GM21786 (cell line): ENCODE results near the gene TEX261.

Experiments used
- ATAC-seq: cut with Tn5 transposase; IDR thresholded peaks from one replicate; pipeline ENCODE4 v1.9.1; 2021; ENCODE audit not compliant: unreplicated experiment

Gene TEX261

DNA sequence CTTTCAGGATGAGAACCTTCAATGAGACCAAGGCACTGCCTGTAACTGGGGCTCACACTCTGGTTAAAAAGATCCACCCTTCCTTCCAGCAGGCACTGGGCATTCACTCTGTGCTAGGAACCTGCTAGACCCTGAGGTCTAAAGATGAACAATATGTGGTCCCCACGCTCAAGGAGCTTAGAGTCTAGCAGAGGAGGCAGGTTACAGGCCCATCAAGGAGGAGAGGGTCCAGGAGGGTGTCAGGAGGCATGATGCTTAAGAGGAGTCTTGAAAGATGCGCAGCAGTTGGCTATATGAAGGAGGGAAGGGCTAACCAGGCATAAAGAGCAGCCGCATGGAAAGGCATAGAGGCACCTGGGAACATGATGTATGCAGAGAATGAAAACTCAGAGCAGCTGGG lies 11.7 kb downstream of the TEX261 start:
- ATAC-seq, result no peak

DNA sequence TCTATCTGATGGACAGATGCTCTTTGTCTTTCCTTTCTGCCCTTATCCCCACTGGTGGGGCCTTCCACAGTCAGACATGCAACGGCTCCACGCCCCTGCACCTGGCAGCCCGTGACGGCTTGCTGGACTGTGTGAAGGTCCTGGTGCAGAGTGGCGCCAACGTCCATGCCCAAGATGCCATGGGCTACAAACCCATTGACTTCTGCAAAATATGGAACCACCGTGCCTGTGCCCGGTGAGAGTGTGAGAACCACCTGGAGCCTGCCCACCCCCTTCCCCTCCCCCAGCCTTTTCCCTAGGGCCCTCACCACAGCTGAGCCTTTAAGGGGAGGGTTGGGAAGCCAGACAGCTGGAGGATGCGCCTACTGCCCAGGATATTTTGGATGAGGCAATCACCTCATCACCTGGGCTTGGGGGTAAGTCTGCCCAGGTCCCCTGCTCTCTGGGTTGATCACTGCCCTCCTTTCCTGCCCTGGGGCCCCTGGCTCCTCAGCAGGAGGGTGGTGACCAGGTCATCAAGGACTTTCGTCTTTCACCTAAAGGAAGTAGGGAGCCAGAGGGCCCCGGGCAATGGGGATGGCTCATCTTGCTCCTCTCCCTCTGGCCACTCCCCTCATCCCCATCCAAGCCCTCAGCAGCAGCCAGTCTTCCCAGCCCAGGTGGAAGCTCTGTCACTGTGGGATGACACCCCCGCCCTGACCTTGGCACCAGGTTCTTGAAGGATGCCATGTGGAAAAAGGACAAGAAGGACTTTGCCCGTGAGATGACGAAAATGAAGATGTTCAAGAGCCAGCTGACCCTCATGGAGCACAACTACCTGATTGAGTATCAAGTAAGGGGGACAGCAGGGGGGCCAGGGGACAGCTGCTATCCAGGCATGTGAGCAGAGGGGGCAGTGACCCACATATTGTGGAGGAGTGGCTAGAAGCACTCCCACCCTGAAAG lies 12.5 kb downstream of the TEX261 start:
- ATAC-seq, result no peak

DNA sequence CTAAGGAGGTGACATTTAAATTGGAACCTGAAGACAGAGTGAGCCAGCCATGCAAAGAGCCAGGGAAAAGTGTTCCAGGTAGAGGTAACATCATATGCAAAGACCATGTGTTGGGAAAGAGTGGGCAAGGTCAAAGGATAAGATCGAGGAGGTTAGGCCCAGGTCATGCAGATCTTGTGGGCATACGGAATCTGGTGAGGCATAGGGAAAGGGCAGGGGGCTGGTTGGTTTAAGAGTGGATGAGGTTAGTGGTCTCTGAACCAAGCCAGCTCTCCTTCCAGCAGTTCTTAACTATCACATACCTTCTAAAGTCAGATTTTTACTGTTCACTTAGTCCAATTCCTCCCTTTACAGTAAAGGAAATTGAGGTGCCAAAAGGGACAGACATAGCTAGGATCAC lies 13.3 kb downstream of the TEX261 start:
- no peak for ATAC-seq

DNA sequence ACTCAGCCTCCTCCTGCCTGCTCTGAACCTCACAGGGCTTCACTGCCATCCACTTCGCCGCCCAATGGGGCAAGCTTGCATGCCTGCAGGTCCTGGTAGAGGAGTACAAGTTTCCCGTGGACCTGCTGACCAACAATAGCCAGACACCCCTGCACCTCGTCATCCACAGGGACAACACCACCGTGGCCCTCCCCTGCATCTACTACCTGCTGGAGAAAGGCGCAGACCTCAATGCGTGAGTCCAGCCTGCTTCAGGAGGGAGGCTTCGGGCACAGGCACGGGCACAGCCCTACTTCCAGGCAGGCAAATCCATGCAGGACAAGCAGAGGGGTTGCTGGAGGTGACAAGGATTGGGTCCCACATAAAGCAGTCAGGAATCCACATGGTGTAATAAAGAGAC lies 15.0 kb downstream of the TEX261 start:
- no peak for ATAC-seq

DNA sequence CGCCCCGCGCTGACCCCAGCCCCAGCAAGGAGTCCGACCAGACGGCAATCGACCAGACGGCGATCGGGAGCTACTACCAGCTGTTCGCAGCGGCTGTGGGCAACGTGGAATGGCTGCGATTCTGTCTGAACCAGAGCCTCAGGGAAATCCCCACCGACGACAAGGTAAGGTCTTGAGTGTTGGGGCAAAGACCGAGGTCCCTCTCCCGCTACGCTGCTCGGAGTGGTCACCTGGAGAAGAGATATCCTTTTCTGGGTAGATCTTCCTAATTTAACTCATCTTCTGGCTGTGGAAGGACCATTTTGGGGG lies 15.5 kb downstream of the TEX261 start:
- ATAC-seq, result no peak

DNA sequence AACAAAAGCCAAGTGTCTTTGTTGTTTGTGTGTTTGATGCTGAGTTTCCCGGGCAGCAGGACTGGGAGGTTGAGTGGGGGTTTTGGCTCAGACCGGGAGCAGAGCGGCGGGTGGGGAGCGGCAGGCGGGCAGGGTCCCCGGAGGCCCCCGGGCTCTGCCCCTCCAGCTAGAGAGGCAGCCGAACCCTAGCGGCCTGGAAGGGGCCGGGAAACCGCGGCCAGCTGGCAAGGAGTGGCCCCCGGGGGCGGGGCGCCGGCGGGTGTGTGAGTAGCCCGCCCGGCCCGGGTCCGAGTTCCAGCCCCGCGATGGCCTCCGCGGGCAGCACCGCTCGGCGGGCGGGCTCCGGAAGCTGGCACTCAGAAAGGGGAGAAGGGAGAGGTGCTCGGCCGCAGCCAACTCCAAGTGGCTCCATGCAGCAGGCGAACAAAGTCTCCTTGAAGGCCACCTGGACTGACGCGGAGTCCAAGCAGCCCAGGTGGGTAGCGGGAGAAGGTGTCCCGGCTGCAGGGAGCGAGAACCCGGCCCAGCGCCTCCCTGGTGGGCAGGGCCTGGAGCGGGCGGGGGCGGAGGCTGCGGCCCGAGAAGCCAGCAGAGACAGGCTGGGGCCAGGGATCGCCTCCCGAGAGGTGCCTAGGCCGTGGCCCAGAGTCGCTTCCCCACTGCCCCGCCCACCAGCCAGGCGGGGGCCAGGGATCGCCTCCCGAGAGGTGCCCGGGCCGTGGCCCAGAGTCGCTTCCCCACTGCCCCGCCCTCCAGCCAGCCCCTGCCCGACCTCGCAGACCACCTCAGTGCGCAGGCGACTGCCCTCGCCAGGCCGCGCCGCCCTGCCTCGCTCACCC lies 16.1 kb downstream of the TEX261 start, which contains the start of gene ANKRD53:
TSS of gene ANKRD53 (plus strand) at position 290 of the 839 bp plus-strand sequence. CDS start at position 306, 16 bp downstream.
- ATAC-seq, result no peak

DNA sequence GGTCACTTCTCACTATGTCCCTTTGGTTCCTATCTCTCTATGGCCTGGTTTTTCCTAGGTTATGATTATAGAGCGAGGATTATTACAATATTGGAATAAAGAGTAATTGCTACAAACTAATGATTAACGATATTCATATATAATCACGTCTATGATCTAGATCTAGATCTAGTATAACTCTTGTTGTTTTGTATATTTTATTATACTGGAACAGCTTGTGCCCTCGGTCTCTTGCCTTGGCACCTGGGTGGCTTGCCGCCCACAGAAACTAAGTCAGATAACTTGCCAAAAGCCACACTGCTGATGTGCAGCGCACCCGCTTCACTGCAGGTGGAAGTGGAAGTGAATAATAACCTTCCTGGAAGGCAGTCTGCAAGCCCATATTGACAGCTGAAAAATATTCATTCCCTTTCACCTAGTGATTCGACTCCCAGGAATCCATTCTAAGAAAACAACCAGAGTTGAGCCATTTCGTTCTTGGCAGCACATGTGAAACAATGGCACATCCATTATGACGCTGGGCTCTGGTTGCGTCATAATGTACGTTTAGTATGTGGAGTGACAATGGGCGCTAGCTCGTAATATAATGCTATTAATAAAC lies 17.0 kb downstream of the TEX261 start:
- no peak for ATAC-seq

DNA sequence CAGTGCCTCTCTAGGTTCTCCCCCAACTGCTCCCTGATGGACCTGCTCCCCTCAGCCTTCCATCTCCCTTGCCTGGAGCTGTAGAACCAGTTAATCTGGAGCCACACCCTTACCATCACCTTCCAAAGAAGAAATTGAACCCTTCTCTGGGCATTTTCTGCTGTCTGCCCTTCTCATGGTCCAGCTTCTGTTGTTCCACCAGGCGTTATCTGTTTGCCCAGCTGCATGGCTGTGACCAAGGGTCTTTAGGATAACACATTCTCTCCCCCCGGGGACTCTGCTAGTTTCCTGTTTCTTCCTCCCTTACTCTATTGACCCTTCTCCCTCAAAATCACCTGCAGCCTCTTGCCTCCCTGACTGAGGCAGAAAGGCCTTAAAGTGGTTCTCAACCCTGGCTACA lies 19.4 kb downstream of the TEX261 start:
- no peak for ATAC-seq

DNA sequence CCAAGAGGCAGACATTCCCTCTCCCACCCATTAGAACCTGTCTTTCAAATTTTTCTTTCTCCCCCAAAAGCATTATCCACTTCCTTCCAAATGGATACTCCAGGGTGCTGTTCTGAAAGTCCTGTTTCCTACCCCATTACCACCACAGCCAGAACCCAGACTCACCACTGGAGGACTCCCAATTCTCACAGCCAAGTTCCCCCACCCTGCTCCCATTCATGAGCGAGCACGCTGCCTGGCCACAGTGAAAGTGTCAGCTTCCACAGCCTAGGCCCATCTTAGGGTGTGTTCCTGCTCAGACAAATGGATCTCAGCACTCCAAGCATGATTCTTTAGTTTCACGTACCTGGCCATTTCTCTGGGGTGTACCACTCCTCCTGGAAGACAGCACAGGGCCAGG lies 20.1 kb downstream of the TEX261 start:
- no peak for ATAC-seq

DNA sequence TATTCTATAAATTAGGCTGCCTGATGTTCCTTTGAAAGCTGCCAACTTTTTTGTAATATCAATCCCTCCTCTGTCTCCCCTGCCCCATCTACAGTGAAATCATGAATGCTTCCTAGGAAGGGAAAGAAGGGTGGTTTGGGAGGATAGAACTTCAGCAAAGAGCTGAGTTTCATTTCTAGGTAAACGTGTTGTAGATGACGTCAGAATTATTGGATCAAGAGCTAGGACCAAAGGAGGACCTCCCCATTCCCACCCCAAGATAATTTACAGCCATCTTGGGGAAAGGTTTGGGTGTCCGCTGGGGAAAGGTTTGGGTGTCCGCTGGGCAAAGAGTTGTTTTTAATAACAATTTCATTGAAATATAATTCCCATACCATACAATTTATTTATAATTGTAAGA lies 27.5 kb downstream of the TEX261 start:
- no peak for ATAC-seq

DNA sequence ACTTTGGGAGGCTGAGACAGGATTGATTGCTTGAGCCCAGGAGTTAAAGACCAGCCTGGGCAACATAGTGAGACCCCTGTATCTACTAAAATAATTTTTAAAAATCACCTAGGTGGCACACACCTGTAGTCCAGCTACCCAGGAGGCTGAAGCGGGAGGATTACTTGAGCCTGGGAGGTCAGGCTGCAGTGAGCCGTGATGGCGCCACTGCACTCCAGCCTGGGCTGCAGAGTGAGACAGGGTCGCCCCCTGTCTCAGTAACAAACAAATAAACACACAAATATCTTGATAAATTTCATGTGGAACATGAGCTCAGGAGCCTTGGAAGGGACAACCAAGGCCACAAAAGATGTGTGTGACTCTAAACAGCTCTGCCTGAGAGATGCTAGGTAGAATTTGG lies 28.0 kb downstream of the TEX261 start:
- ATAC-seq, result no peak

DNA sequence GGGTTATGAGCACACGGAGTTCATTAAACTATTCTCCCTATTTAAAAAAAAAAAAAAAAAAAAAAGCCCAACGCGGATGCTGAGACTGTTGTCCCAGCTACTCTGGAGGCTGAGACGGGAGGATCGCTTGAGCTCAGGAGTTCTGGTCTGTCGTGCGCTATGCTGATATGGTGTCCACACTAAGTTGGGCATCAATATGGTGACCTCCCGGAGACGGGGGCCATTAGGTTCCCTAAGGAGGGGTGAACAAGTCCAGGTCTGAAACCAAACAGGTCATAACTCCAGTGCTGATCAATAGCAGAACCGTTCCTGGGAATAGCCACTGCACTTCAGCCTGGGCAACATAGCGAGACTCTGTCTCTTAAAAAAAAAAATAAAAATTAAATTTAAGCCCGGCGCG lies 29.2 kb downstream of the TEX261 start:
- ATAC-seq, result no peak

DNA sequence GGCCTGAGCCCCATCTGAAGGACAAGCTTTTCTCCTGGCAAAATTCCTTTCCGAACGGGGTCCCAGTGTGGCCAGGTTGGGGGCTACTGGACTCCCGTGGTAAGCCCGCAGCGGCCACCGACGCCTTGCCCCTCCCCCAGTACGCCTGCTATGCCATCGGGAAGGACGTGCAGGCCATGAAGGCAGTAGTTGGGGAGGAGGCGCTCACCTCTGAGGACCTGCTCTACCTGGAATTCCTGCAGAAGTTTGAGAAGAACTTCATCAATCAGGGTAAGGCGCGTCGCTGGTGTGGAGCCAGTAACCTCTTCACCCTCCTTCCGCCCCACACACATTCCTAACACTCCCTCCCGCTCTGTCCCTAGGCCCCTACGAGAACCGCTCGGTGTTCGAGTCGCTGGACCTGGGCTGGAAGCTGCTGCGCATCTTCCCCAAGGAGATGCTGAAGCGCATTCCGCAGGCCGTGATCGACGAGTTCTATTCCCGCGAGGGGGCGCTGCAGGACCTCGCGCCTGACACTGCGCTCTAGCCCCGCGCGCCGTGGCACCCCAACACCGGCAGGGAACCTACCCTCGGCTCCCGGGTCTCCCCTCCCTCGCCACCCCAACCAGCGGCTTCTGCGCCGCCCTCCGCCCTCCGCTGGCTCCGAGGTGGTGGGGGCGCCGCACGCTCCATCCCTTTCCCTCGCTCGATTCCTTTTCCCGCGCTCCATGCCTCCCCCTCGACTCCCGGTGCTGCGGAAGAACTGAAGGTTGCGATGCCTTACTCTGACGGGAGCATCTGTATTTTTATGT lies 29.9 kb downstream of the TEX261 start:
- peak; percentile 77 for ATAC-seq

DNA sequence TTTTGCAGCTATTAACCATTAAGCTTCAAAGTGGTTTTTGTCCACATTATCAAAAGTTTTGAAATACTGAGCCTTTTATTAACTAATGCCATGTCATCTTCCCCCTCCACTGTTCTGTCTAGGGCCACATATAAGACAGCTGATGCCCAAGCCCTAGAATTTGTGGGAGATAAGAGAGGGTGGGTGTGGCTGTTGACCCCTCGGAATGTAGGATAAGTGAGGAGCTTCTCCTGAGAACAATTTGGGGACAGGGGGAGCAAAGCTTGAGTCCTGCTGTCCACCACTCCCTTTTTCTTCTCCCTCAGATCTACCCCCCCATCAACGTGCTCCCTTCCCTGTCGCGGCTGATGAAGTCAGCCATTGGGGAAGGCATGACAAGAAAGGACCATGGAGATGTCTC lies 30.5 kb downstream of the TEX261 start:
- ATAC-seq, result no peak

DNA sequence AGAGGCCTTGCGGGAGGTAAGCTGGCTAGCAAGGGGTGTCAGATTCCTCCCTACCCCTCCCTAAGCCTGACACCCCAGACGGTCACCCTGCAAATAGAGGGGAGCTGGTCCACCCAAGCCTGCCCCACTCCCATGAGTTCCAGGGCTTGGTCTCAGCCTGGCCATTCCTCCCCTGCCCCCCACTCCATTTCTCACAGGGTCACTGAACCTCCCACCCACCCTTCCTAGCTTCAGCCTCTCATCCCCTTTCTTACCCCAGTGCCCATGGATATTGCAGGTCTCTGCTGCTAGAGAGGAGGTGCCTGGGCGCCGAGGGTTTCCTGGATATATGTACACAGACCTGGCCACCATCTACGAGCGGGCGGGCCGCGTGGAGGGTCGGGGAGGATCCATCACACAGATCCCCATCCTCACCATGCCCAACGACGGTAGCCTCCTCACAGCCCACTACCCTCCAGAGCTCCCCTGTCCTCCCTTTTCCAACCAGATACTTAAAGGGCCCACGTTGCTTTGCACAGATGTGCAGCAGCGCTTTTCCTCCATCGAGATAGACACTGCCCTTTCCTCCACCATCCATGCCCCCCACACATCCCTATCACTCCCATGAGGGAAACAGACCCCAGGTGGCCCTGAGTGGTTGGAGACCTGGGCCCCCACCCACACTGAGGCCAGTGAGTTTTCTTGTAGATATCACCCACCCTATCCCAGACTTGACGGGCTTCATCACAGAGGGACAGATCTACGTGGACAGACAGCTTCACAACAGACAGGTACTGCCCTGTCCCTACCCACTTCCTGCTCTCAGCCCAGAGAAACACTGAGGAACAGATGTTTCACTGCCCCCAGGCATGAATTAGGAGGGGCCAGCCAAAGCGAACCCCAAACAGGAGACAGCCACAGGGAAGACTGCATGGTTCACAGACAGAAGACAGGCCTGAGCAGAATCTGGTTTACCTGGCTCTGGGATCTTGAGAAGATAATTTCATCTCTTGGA lies 31.5 kb downstream of the TEX261 start:
- no peak for ATAC-seq

DNA sequence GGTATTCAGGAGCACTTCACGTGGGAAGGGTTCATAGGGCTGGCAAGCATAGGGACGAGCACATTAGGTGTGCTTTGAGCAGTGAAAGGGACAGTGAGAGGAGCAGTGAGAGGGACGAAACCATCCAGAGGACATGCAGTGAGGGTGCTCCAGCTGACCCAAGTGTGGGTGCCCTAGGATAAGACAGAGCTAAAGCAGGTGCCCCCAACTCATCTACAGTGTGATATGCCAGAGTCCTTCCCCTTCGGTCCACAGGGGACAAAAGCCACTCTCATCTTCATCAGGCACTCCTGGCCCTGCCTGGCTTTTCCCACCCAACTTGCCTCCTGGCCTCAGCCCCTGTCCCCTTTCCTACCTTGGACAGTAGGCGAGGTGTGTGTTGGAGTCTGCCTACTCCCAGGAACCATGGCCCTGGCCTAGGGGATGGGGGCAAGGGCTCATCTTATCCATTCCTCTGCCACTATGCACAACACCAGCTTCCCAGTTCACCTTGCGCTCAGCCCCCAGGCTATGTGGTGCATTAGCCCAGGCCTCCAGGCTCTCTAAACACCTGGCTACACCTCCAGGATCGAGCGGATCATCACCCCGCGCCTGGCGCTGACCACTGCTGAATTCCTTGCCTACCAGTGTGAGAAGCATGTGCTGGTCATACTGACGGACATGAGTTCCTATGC lies 32.3 kb downstream of the TEX261 start:
- ATAC-seq, result no peak

DNA sequence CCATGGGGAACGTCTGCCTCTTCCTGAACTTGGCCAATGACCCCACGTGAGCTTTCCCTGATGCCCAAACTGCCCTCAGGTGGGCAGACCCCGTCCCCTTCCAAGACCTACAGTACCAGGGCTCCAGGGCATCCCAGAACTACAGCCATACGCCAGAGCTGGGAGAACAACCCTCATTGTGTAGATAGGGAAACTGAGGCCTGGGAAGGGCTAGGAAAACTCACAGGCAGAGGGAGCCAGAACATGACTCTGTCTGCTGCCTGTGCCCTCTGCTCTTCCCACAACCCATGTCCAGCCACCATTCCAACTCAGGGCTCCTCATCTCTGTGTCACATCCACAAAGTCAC lies 33.1 kb downstream of the TEX261 start:
- ATAC-seq, result no peak

DNA sequence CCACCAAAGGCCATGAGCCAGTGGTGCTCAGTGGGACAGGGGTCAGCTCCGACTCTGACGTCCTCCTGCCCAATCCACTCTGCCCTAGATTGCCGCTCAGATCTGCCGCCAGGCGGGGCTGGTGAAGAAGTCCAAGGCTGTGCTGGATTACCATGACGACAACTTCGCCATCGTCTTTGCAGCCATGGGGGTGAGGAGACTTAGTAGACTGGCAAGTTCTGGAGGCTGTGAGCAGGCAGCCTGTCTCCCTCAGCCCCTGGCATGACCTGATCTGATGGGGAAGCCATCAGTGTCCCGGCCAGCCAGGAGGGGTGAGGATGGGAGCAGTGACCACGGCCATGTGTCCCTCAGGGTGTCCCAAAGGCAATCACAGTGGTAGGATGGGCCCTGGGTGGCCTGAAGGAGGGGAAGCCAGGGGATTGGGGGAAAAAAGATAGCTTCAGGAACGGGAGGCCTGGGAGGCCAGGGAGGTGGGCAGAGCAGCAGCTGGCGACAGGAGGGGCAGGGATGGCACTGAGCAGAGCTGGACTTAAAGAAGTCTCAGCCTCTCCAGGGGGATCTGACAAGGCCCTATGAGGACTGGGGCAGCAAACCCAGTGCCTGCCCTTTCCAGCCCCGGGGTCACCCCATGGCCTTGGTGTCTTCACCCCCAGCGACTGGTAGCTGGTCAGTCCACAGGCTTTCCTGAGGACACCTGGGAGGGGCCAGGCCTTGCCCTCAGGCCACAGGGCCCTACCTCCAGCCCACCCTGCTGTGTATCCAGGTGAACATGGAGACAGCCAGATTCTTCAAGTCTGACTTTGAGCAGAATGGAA lies 33.6 kb downstream of the TEX261 start:
- ATAC-seq, result no peak
